ENCODE results near the gene GDPD5. TPM values are rescaled to one million over a fixed set of nuclear protein-coding genes. Genes with fewer than 3 reads are reported as not detected.

Gene GDPD5
- 1.5 and 2.0 TPM in 2 replicates for total RNA-seq

GRCh38 chr11:75525433-75526191 is at the start of gene GDPD5:
Gene GDPD5 (minus strand): TSS chr11:75525941. CDS start chr11:75477735, 48,206 bp downstream.

GRCh38 chr11:75562048-75562835 is 36.5 kb upstream of the GDPD5 start, which contains the start of gene SERPINH1:
Gene SERPINH1 (plus strand): TSS chr11:75562253. CDS start chr11:75566350, 4,097 bp downstream.

DNA sequence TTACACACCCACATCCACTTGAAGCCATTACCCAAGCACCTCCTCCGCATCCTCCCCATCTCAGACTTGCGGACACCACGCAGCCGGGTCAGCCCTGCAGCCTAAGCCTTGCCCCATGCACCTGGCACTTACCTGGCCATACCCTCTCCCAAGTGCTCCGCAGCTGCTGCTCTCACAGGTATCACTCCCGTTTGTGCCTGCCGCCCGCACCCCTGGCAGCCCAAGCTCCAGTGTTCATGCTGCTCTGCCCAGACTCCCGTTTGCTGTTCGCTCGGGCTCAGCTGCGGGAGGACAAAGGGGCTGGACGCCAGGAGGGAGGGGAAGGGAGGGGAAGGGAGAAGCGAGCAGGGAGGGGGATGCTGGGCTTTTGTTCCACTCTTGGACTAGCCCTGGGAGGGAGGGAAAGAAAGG is 92.8 kb downstream of the GDPD5 start, which contains the start of gene KLHL35:
Gene KLHL35 (minus strand): TSS at position 293 of the 411 bp plus-strand sequence. CDS start 2,574 bp downstream, outside the sequence.

GRCh38 chr11:75399344-75400145 is 126.2 kb downstream of the GDPD5 start, which contains the start of gene RPS3:
Gene RPS3 (plus strand): TSS chr11:75399518. CDS start chr11:75399548, 30 bp downstream.

Other genes with a start within 250 kb of the GDPD5 start
- gene ARRB1, start 174.3 kb downstream of the GDPD5 start, total RNA-seq = 4.5 and 5.2 TPM in 2 replicates
- 2,255 and 2,455 TPM in 2 replicates for gene RPS3, start 126.4 kb downstream of the GDPD5 start, total RNA-seq
- gene KLHL35, start 92.7 kb downstream of the GDPD5 start, total RNA-seq = 1.0 and 1.2 TPM in 2 replicates
- gene SERPINH1, start 36.3 kb upstream of the GDPD5 start, total RNA-seq = 1,106 and 1,122 TPM in 2 replicates
- gene MAP6, start 143.1 kb upstream of the GDPD5 start, total RNA-seq = 0.34 and 0.59 TPM in 2 replicates
- not detected in 2 replicates for gene MOGAT2, start 191.9 kb upstream of the GDPD5 start, total RNA-seq
- 0.67 and 1.0 TPM in 2 replicates for gene DGAT2, start 242.8 kb upstream of the GDPD5 start, total RNA-seq